Neuronal stem cell (in vitro differentiated cells): ENCODE measurements around the gene TXNL4A.
A peak's percentile ranks its signal among the peaks of the same experiment; 100 is the strongest.

Source experiments
- DNase-seq: peaks from one replicate; pipeline ENCODE4 v3.0.0-alpha.2; 2013; ENCODE audit warnings: low spot score
- H2AFZ ChIP-seq: one replicate; pipeline ENCODE4 v1.6.1; 2013; ENCODE audit warnings: mild to moderate bottlenecking, low read length, inconsistent platforms
- H2AK5ac ChIP-seq: 2 replicates; pipeline ENCODE4 v1.6.1; 2013; ENCODE audit warnings: low read depth, mild to moderate bottlenecking, inconsistent platforms, low read length, moderate library complexity, mixed read lengths
- H2BK120ac ChIP-seq: 2 replicates; pipeline ENCODE4 v1.6.1; 2013; ENCODE audit warnings: low read depth, mild to moderate bottlenecking, inconsistent platforms, low read length, moderate library complexity, mixed read lengths
- H2BK12ac ChIP-seq: one replicate; pipeline ENCODE4 v1.6.1; 2013; ENCODE audit warnings: low read length, inconsistent platforms
- H2BK15ac ChIP-seq: 2 replicates; pipeline ENCODE4 v1.6.1; 2013; ENCODE audit warnings: mild to moderate bottlenecking, low read length, inconsistent platforms, mixed read lengths
- H2BK5ac ChIP-seq: one replicate; pipeline ENCODE4 v1.6.1; 2013; ENCODE audit warnings: inconsistent platforms, mild to moderate bottlenecking, low read length, moderate library complexity
- H3K14ac ChIP-seq: one replicate; pipeline ENCODE4 v1.6.1; 2013; ENCODE audit warnings: low read length, inconsistent platforms
- H3K18ac ChIP-seq: 2 replicates; pipeline ENCODE4 v1.6.1; 2013; ENCODE audit warnings: low read length, inconsistent platforms
- H3K23ac ChIP-seq: 2 replicates; pipeline ENCODE4 v1.6.1; 2013; ENCODE audit warnings: low read depth, mild to moderate bottlenecking, mixed read lengths, low read length, inconsistent platforms; ENCODE audit not compliant: poor library complexity
- H3K27ac ChIP-seq: replicated peaks from 3 replicates; pipeline ENCODE4 v1.5.1; 2013; ENCODE audit warnings: low read length, inconsistent platforms
- H3K27me3 ChIP-seq, 3 experiments: 2 replicates each; pipeline ENCODE4 v1.6.1; 2013; ENCODE audit warnings: low read length in 3 of 3, mild to moderate bottlenecking in 2 of 3, inconsistent platforms in 1 of 3, low read depth in 1 of 3, mixed read lengths in 1 of 3, moderate library complexity in 1 of 3; ENCODE audit not compliant: control insufficient read depth in 3 of 3, insufficient read depth in 3 of 3
- H3K36me3 ChIP-seq, 2 donors: replicated peaks in 1 of 2; 2 replicates each; pipeline ENCODE4 v1.6.1; 2013; ENCODE audit warnings: low read length in 2 of 2; ENCODE audit not compliant: control insufficient read depth in 2 of 2, insufficient read depth in 2 of 2
- H3K4ac ChIP-seq: 2 replicates; pipeline ENCODE4 v1.6.1; 2013; ENCODE audit warnings: inconsistent platforms, mild to moderate bottlenecking, low read length, moderate library complexity
- H3K4me1 ChIP-seq, 2 donors: 1 replicate in 1 of 2; 2 replicates in 1 of 2; pipeline ENCODE4 v1.6.1; 2013; ENCODE audit warnings: low read length in 2 of 2, low read depth in 1 of 2; ENCODE audit not compliant: control insufficient read depth in 2 of 2, insufficient read depth in 1 of 2
- H3K4me2 ChIP-seq: one replicate; pipeline ENCODE4 v1.6.1; 2013; ENCODE audit warnings: mild to moderate bottlenecking, low read length, inconsistent platforms; ENCODE audit not compliant: insufficient read depth, poor library complexity, severe bottlenecking
- H3K4me3 ChIP-seq, 2 donors: 2 replicates each; pipeline ENCODE4 v1.5.1; 2013; ENCODE audit warnings: low read length in 2 of 2, mild to moderate bottlenecking in 2 of 2, inconsistent platforms in 1 of 2, moderate library complexity in 1 of 2
- H3K79me1 ChIP-seq: one replicate; pipeline ENCODE4 v1.6.1; 2013; ENCODE audit warnings: low read depth, mild to moderate bottlenecking, inconsistent platforms, low read length, moderate library complexity
- H3K9ac ChIP-seq: one replicate; pipeline ENCODE4 v1.6.1; 2013; ENCODE audit warnings: mild to moderate bottlenecking, low read depth, low read length, inconsistent platforms; ENCODE audit not compliant: poor library complexity
- H3K9me3 ChIP-seq, 2 donors: replicated peaks in 1 of 2; 2 replicates each; pipeline versions ENCODE3 to v1.6.1; 2013; ENCODE audit warnings: low read length in 2 of 2, mild to moderate bottlenecking in 2 of 2, inconsistent platforms in 1 of 2, low read depth in 1 of 2, mixed read lengths in 1 of 2, moderate library complexity in 1 of 2; ENCODE audit not compliant: control insufficient read depth in 2 of 2, insufficient read depth in 1 of 2
- H4K8ac ChIP-seq: one replicate; pipeline ENCODE4 v1.6.1; 2013; ENCODE audit warnings: low read depth, mild to moderate bottlenecking, inconsistent platforms, low read length, moderate library complexity
- H4K91ac ChIP-seq: one replicate; pipeline ENCODE4 v1.6.1; 2013; ENCODE audit warnings: low read length, low read depth, mild to moderate bottlenecking, inconsistent platforms; ENCODE audit not compliant: poor library complexity
- WGBS, 2 donors: extraction: QIAGEN DNeasy Blood & Tissue Kit; methylation state at CpG; one replicate each; pipeline ENCODE4 v1.1.7; 2013; ENCODE audit warnings: missing lambda C conversion rate in 2 of 2, mixed read lengths in 1 of 2; ENCODE audit not compliant: insufficient read length in 2 of 2, insufficient replicate concordance in 1 of 2; ENCODE audit errors: extremely low coverage in 2 of 2; 5-methylcytosine and 5-hydroxymethylcytosine counted together

Gene TXNL4A

GRCh38 chr18:79955302-79956075, 32.9 kb downstream of the TXNL4A start:
- H3K18ac ChIP-seq = no peak overlapping the region
- H3K27me3 ChIP-seq = peaks cover 0 to 26% (median 7%) of the 10 kb centered on the region in 3 experiments
- no peak for DNase-seq
- H3K9ac ChIP-seq = no peak overlapping the region
- H3K36me3 ChIP-seq = no peaks in the 10 kb centered on the region
- WGBS, 2 donors = no CpG with 5 or more reads among the region's 12 CpGs
- H2AK5ac ChIP-seq = no peak overlapping the region
- H2BK120ac ChIP-seq = no peak overlapping the region
- H3K4me2 ChIP-seq = no peak overlapping the region
- no peak overlapping the region for H3K23ac ChIP-seq
- H2BK12ac ChIP-seq = no peak overlapping the region
- H2AFZ ChIP-seq = no peak overlapping the region
- H4K91ac ChIP-seq = no peak overlapping the region
- H2BK15ac ChIP-seq = no peak overlapping the region
- no peak overlapping the region for H3K4ac ChIP-seq
- H3K14ac ChIP-seq = no peak overlapping the region
- H3K27ac ChIP-seq = no peak overlapping the region
- H2BK5ac ChIP-seq = no peak overlapping the region
- H3K79me1 ChIP-seq = no peaks in the 10 kb centered on the region
- peaks cover 7 to 18% of the 10 kb centered on the region in 2 donors for H3K4me1 ChIP-seq
- no peak overlapping the region for H3K4me3 ChIP-seq
- no peak overlapping the region for H4K8ac ChIP-seq
- H3K9me3 ChIP-seq = no peaks in the 10 kb centered on the region

- no peak overlapping the region for H3K4ac ChIP-seq
- H3K79me1 ChIP-seq = no peaks in the 10 kb centered on the region
- H3K23ac ChIP-seq = no peak overlapping the region
- no peak overlapping the region for H3K14ac ChIP-seq
- no peak overlapping the region for H2BK15ac ChIP-seq
- no peak overlapping the region for H3K18ac ChIP-seq
- H3K4me1 ChIP-seq = peaks cover 3 to 18% of the 10 kb centered on the region in 2 donors
- H3K27me3 ChIP-seq = peaks cover 0 to 27% (median 7%) of the 10 kb centered on the region in 3 experiments
- no peak overlapping the region for H2AK5ac ChIP-seq
- H3K4me3 ChIP-seq = no peak overlapping the region
- no peak overlapping the region for H2BK120ac ChIP-seq
- no peak overlapping the region for H2BK12ac ChIP-seq
- no peak overlapping the region for H4K8ac ChIP-seq
- no CpG with 5 or more reads among the region's 5 CpGs for WGBS, 2 donors
- H2BK5ac ChIP-seq = no peak overlapping the region
- no peak overlapping the region for H3K27ac ChIP-seq
- H2AFZ ChIP-seq = no peak overlapping the region
- no peaks in the 10 kb centered on the region for H3K9me3 ChIP-seq
- no peak overlapping the region for H3K4me2 ChIP-seq
- no peak for DNase-seq
- H3K9ac ChIP-seq = no peak overlapping the region
- no peak overlapping the region for H4K91ac ChIP-seq
- peaks cover 0 to 3% of the 10 kb centered on the region in 2 donors for H3K36me3 ChIP-seq
Measured at GRCh38 chr18:79954791-79955190, 33.6 kb downstream of the TXNL4A start.

GRCh38 chr18:79953971-79954651, 34.3 kb downstream of the TXNL4A start:
- Histone ChIP-seq H3K14ac (no peak overlapping the region), H3K79me1 (no peaks in the 10 kb centered on the region)
- DNase-seq = no peak

GRCh38 chr18:79952996-79953559, 35.3 kb downstream of the TXNL4A start:
- WGBS, 2 donors = no CpG with 5 or more reads among the region's 24 CpGs
- Histone ChIP-seq H2AFZ (no peak overlapping the region), H3K18ac (peak overlapping the region; percentile 29), H2BK120ac (no peak overlapping the region), H3K27ac (no peak overlapping the region), H3K14ac (no peak overlapping the region), H2BK12ac (no peak overlapping the region), H2BK15ac (peak overlapping the region; percentile 91), H3K27me3 (peaks cover 0 to 27% (median 7%) of the 10 kb centered on the region in 3 experiments), H3K9me3 (no peaks in the 10 kb centered on the region), H4K8ac (no peak overlapping the region), H4K91ac (no peak overlapping the region), H3K4me1 (peaks cover 2 to 14% of the 10 kb centered on the region in 2 donors), H3K79me1 (no peaks in the 10 kb centered on the region), H3K4me3 (no peak overlapping the region), H3K4ac (no peak overlapping the region), H3K36me3 (peaks cover 2 to 19% of the 10 kb centered on the region in 2 donors), H3K4me2 (peak overlapping the region; percentile 86), H3K9ac (no peak overlapping the region), H3K23ac (no peak overlapping the region), H2AK5ac (no peak overlapping the region), H2BK5ac (no peak overlapping the region)
- no peak for DNase-seq

More at GRCh38 chr18:79953971-79954651, 34.3 kb downstream of the TXNL4A start:
- Histone ChIP-seq H4K91ac (no peak overlapping the region), H3K4ac (no peak overlapping the region), H3K23ac (peak overlapping the region; percentile 6), H3K4me1 (peaks cover 2 to 15% of the 10 kb centered on the region in 2 donors), H3K18ac (no peak overlapping the region), H3K27ac (no peak overlapping the region), H3K4me2 (no peak overlapping the region), H3K27me3 (peaks cover 0 to 27% (median 7%) of the 10 kb centered on the region in 3 experiments), H2AK5ac (no peak overlapping the region), H2BK5ac (no peak overlapping the region), H2BK12ac (no peak overlapping the region), H2AFZ (no peak overlapping the region), H4K8ac (no peak overlapping the region), H2BK120ac (no peak overlapping the region), H3K4me3 (no peak overlapping the region), H3K36me3 (peaks cover 0 to 8% of the 10 kb centered on the region in 2 donors), H3K9me3 (no peaks in the 10 kb centered on the region), H2BK15ac (no peak overlapping the region), H3K9ac (no peak overlapping the region)
- WGBS, 2 donors = no CpG with 5 or more reads among the region's 10 CpGs
